Measurements from ENCODE around the gene STMP1. TPM values are rescaled to one million over a fixed set of nuclear protein-coding genes. Genes with fewer than 3 reads are reported as not detected.
A peak's percentile ranks its signal among the peaks of the same experiment; 100 is the strongest.

The STMP1 gene
- total RNA-seq, 1 experiment from 2014 or later = 38.4 TPM

- no peak overlapping the region for H2BK120ac ChIP-seq (ENCODE audit: low read depth, low read length, poor library complexity, severe bottlenecking)
- no peak overlapping the region for H3K18ac ChIP-seq (ENCODE audit: insufficient read length, low read depth, low read length)
- H3K9me3 ChIP-seq (ENCODE audit: control insufficient read depth, low read depth, low read length) = no peaks in the 10 kb centered on the region
- peaks cover 2% of the 10 kb centered on the region; the same call in 1 of the 2 replicates for H3K79me2 ChIP-seq (ENCODE audit: insufficient read depth, low read length)
- no peak overlapping the region for H2BK20ac ChIP-seq (ENCODE audit: low read depth, low read length, poor library complexity, severe bottlenecking)
- H4K20me1 ChIP-seq (ENCODE audit: control insufficient read depth, insufficient read depth, insufficient read length) = no peaks in the 10 kb centered on the region
- H4K5ac ChIP-seq (ENCODE audit: insufficient read length, low read depth, low read length) = no peak overlapping the region
- no peaks in the 10 kb centered on the region for H3K27me3 ChIP-seq (ENCODE audit: insufficient read depth, low read length)
- H2AK5ac ChIP-seq (ENCODE audit: insufficient read length, low read length) = no peak overlapping the region
- WGBS (ENCODE audit: extremely low coverage, insufficient read length, low lambda C conversion rate) = 100% methylated on average over 1 of the region's 14 CpGs
- Mint-ChIP-seq H3K4me3 (peak overlapping the region; percentile 93 to 99), H3K27ac (peak overlapping the region; percentile 38 to 88 (median 44); a peak in 4 of 7 replicates), H3K9me3 (no peaks in the 10 kb centered on the region), H3K27me3 (ENCODE audit: low read depth) (no peaks in the 10 kb centered on the region), H3K4me1 (peaks cover 14 to 24% of the 10 kb centered on the region in 2 experiments), H3K36me3 (ENCODE audit: insufficient read depth in 1 of 3, low read depth in 3 of 3) (peaks cover 2 to 9% (median 3%) of the 10 kb centered on the region in 3 experiments; a peak in 6 of 7 replicates)
- no peak overlapping the region for H3K4ac ChIP-seq (ENCODE audit: low read depth, low read length)
- H3K79me1 ChIP-seq (ENCODE audit: insufficient read depth, low read depth, low read length, poor library complexity, severe bottlenecking) = peaks cover 4% of the 10 kb centered on the region
- no peak overlapping the region for H4K8ac ChIP-seq (replicated peaks; ENCODE audit: insufficient read length, low read depth, low read length)
- H2BK12ac ChIP-seq (ENCODE audit: insufficient read length, low read depth, low read length) = no peak overlapping the region
- no peak overlapping the region for H2BK15ac ChIP-seq (ENCODE audit: low read depth, low read length)
- H2AFZ ChIP-seq (ENCODE audit: low read length) = no peak overlapping the region
- H4K91ac ChIP-seq (ENCODE audit: insufficient read length, low read depth, low read length) = no peak overlapping the region
- H3K23me2 ChIP-seq (ENCODE audit: insufficient read length, low read depth, low read length, poor library complexity, severe bottlenecking) = peaks cover 3% of the 10 kb centered on the region
- H3K27ac ChIP-seq (ENCODE audit: insufficient read length, low read depth, low read length) = no peak overlapping the region
- H3K4me2 ChIP-seq (ENCODE audit: insufficient read depth, insufficient read length, low read length) = peak overlapping the region; percentile 86
- no peak overlapping the region for H3T11ph ChIP-seq (ENCODE audit: low read length)
- no peaks in the 10 kb centered on the region for H3K4me1 ChIP-seq (ENCODE audit: insufficient read depth, low read length)
- no peak overlapping the region for H3K56ac ChIP-seq (ENCODE audit: insufficient read length, low read depth, low read length)
- no peak for DNase-seq
- H3K14ac ChIP-seq (ENCODE audit: insufficient read depth, low read length) = no peak overlapping the region
- H3K23ac ChIP-seq (ENCODE audit: insufficient read length, low read depth, low read length) = no peak overlapping the region
- TF ChIP-seq, protein P1, sequence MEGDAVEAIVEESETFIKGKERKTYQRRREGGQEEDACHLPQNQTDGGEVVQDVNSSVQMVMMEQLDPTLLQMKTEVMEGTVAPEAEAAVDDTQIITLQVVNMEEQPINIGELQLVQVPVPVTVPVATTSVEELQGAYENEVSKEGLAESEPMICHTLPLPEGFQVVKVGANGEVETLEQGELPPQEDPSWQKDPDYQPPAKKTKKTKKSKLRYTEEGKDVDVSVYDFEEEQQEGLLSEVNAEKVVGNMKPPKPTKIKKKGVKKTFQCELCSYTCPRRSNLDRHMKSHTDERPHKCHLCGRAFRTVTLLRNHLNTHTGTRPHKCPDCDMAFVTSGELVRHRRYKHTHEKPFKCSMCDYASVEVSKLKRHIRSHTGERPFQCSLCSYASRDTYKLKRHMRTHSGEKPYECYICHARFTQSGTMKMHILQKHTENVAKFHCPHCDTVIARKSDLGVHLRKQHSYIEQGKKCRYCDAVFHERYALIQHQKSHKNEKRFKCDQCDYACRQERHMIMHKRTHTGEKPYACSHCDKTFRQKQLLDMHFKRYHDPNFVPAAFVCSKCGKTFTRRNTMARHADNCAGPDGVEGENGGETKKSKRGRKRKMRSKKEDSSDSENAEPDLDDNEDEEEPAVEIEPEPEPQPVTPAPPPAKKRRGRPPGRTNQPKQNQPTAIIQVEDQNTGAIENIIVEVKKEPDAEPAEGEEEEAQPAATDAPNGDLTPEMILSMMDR (conservative IDR thresholded peaks at IDR 0.05) = no peak
- no peak overlapping the region for H2BK5ac ChIP-seq (ENCODE audit: insufficient read length, low read length)
- H3K9ac ChIP-seq (ENCODE audit: extremely low read depth, insufficient read length, low read length) = peak overlapping the region; percentile 7
Measured at GRCh38 chr7:135661311-135662122, 797 bp upstream of the STMP1 start.

All from H9 (cell line).